GM12878 (cell line): ENCODE data around the gene RALBP1. TPM values are rescaled to one million over a fixed set of nuclear protein-coding genes. Genes with fewer than 3 reads are reported as not detected.

Experiments used
- ATAC-seq: fragments of 200-7000 bp; cut with Tn5 transposase; 3 replicates; pipeline ENCODE4 v1.9.1; 2020; ENCODE audit warnings: mild to moderate bottlenecking, moderate library complexity
- BruUV-seq: library from RNA; stranded (reverse); fragments of 400-500 nt; replicated peaks from 2 replicates; lab custom pipeline; 2021; lab: Mats Ljungman, UMichigan
- CTCF ChIA-PET: fragments of 300-600 bp; sonication (Branson Sonifier 250); formaldehyde crosslinking; extraction: SDS; loops from one replicate; lab custom pipeline; 2021; ENCODE audit warnings: inconsistent platforms; lab: Yijun Ruan, JAX
- POLR2A ChIA-PET: fragments of 350-600 bp; formaldehyde crosslinking; extraction: SDS; loops from one replicate; lab custom pipeline; 2021; ENCODE audit warnings: inconsistent platforms; lab: Charles Lee
- RAD21 ChIA-PET: fragments of 300-600 bp; sonication (Branson Sonifier 250); formaldehyde crosslinking; loops from one replicate; lab custom pipeline; 2023; ENCODE audit warnings: antibody characterized with exemption; ENCODE audit not compliant: unreplicated experiment; lab: Charles Lee
- SMC1A ChIA-PET: fragments of 300-600 bp; sonication (Branson Sonifier 250); formaldehyde crosslinking; loops from one replicate; lab custom pipeline; 2023; ENCODE audit not compliant: unreplicated experiment, uncharacterized antibody; lab: Charles Lee
- DNase-seq: peaks from one replicate; pipeline ENCODE4 v3.0.0-alpha.2; 2011; ENCODE audit warnings: low read depth, low spot score
- FAIRE-seq: peaks from 3 replicates; lab custom pipeline; 2011; peaks lifted over from hg19 to GRCh38; lab: Jason Lieb, UNC
- H2AFZ ChIP-seq: 2 replicates; pipeline ENCODE4 v1.6.0; 2011; ENCODE audit warnings: low read depth, low read length, control low read depth; ENCODE audit not compliant: control insufficient read depth
- H3K27ac ChIP-seq: 2 replicates; pipeline ENCODE4 v1.5.1; 2011; ENCODE audit warnings: control low read depth; ENCODE audit not compliant: control insufficient read depth, insufficient read depth
- H3K27me3 ChIP-seq, 2 experiments: replicated peaks in 1 of 2; 2 replicates each; pipeline versions ENCODE4 v1.6.0 to v1.6.1; 2011; ENCODE audit warnings: low read length in 1 of 2; ENCODE audit not compliant: control insufficient read depth in 2 of 2, insufficient read depth in 2 of 2
- H3K36me3 ChIP-seq, 2 experiments: 2 replicates each; pipeline ENCODE4 v1.5.1; 2011; ENCODE audit warnings: low read length in 1 of 2; ENCODE audit not compliant: control insufficient read depth in 2 of 2, insufficient read depth in 2 of 2
- H3K4me1 ChIP-seq: 2 replicates; pipeline ENCODE4 v1.6.1; 2011; ENCODE audit warnings: mild to moderate bottlenecking, low read length, moderate library complexity, mixed read lengths; ENCODE audit not compliant: control insufficient read depth, insufficient read depth
- H3K4me2 ChIP-seq: 2 replicates; pipeline ENCODE4 v1.6.0; 2011; ENCODE audit warnings: control low read depth; ENCODE audit not compliant: control insufficient read depth, insufficient read depth
- H3K4me3 ChIP-seq: fragments of 200-600 bp; sonication (generic); 2 replicates; pipeline ENCODE4 v1.5.1; 2016
- H3K79me2 ChIP-seq: 2 replicates; pipeline ENCODE4 v1.6.0; 2011; ENCODE audit warnings: low read length; ENCODE audit not compliant: control insufficient read depth, insufficient read depth
- H3K9ac ChIP-seq: 2 replicates; pipeline ENCODE4 v1.8.0; 2011; ENCODE audit warnings: low read length, control low read depth, mixed read lengths; ENCODE audit not compliant: control insufficient read depth, insufficient read depth
- H3K9me3 ChIP-seq: replicated peaks from 3 replicates; pipeline ENCODE4 v1.5.1; 2011; ENCODE audit warnings: mild to moderate bottlenecking, low read length; ENCODE audit not compliant: control insufficient read depth, insufficient read depth
- H4K20me1 ChIP-seq: 2 replicates; pipeline ENCODE4 v1.6.0; 2011; ENCODE audit not compliant: control insufficient read depth, insufficient read depth
- CUX1 ChIP-seq: IDR thresholded peaks from 2 replicates; pipeline ENCODE4 v1.6.1; 2012; ENCODE audit warnings: improper control_type of control experiment, low read depth, low read length; ENCODE audit not compliant: insufficient replicate concordance
- FOS ChIP-seq: IDR thresholded peaks from 3 replicates; pipeline ENCODE4 v1.6.1; 2011; ENCODE audit warnings: borderline replicate concordance; ENCODE audit not compliant: insufficient read length; ENCODE audit errors: extremely low read depth
- NFYB ChIP-seq: IDR thresholded peaks from 2 replicates; pipeline ENCODE4 v1.6.1; 2011; ENCODE audit warnings: low read depth, mild to moderate bottlenecking, low read length, improper control_type of control experiment, moderate library complexity; ENCODE audit not compliant: insufficient read depth
- PML ChIP-seq: IDR thresholded peaks from 2 replicates; pipeline ENCODE4 v1.6.1; 2012; ENCODE audit warnings: low read length, inconsistent platforms
- RB1 ChIP-seq: fragments of 450-650 bp; formaldehyde crosslinking; IDR thresholded peaks from 2 replicates; pipeline ENCODE4 v1.6.1; 2017; ENCODE audit warnings: mild to moderate bottlenecking, borderline replicate concordance
- RELA ChIP-seq: fragments of 450-650 bp; IDR thresholded peaks from 2 replicates; pipeline ENCODE4 v1.8.0; 2014; ENCODE audit warnings: borderline replicate concordance; ENCODE audit not compliant: partially characterized antibody
- SMC3 ChIP-seq: IDR thresholded peaks from 2 replicates; pipeline ENCODE4 v1.6.1; 2011; ENCODE audit warnings: low read length, improper control_type of control experiment, borderline replicate concordance
- WGBS: methylation state at CpG from one replicate; pipeline ENCODE4 v1.1.6; 2016; ENCODE audit warnings: low lambda C conversion rate; ENCODE audit not compliant: insufficient replicate concordance, insufficient coverage; ENCODE audit errors: missing lambda C conversion rate; 5-methylcytosine and 5-hydroxymethylcytosine counted together
- in situ Hi-C: fragments of 300-500 bp; cut with MboI; formaldehyde crosslinking; loops from 9 replicates; pipeline ENCODE4 v1.14.3; 2018; ENCODE audit warnings: mixed read lengths
- intact Hi-C: fragments of 100-400 bp; cut with micrococcal nuclease; formaldehyde crosslinking; loops from one replicate; pipeline ENCODE4 v1.14.2; 2022; ENCODE audit not compliant: unreplicated experiment
- polyA plus RNA-seq, 11 experiments: library from polyadenylated mRNA; depleted of rRNA in 4 of 11; unstranded in 6 of 11; stranded (reverse) in 5 of 11; fragments of >200 nt; fragmentation: Nextera tagmentation in 4 of 11; fragmentation: Illumina TruSeq in 1 of 11; extraction: Ambion mirVana in 4 of 11; extraction: Trizol in 1 of 11; gene quantifications; 1 replicate in 1 of 11; 2 replicates in 10 of 11; pipeline versions ENCODE4 v1.2.1 to v1.2.3, GENCODE V29; 2011 to 2016; ENCODE audit warnings: inconsistent platforms in 2 of 11, missing spikeins in 2 of 11, low read depth in 1 of 11
- total RNA-seq, 4 experiments: library from RNA; depleted of rRNA in 3 of 4; stranded (reverse); fragments of >200 nt in 3 of 4; fragmentation: Illumina TruSeq in 1 of 4; extraction: Trizol in 1 of 4; gene quantifications; 2 replicates each; pipeline versions ENCODE4 v1.2.1 to v1.2.3, GENCODE V29; 2013 to 2021
- TF ChIP-seq, protein P1 (sequence below): IDR thresholded peaks from 2 replicates; pipeline ENCODE4 v1.6.1; 2011; ENCODE audit warnings: borderline replicate concordance, low read depth, mild to moderate bottlenecking, moderate library complexity, mixed read lengths, low read length; ENCODE audit not compliant: insufficient read depth; ENCODE audit errors: extremely low read length
- TF ChIP-seq, protein P2 (sequence below): fragments of 450-650 bp; IDR thresholded peaks from 2 replicates; pipeline ENCODE4 v1.6.1; 2016; ENCODE audit warnings: mild to moderate bottlenecking
- TF ChIP-seq, protein P3 (sequence below): IDR thresholded peaks from 2 replicates; pipeline ENCODE4 v1.6.1; 2012; ENCODE audit warnings: mild to moderate bottlenecking, low read depth, low read length

RALBP1 gene
- total and polyA plus RNA-seq, 10 of the 15 experiments (the other 5 are each of a cell fraction or from before 2014, with no cell fraction given) = 11.2 to 46.9 (median 41.8) TPM

DNA sequence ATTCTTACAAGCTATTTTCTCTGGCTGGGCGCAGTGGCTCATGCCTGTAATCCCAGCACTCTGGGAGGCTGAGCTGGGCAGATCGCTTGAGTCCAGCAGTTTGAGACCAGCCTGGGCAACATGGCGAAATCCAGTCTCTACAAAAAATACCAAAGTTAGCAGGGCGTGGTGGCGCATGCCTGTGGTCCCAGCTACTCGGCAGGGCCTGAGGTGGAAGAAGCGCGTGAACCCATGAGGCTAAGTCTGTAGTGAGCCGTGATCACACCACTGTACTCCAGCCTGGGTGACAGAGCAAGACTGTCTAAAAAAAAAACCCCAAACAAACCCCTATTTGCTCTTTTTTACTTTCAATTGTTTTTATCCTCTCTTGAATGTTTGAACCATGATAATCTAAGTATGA, 102.0 kb downstream of the RALBP1 start:
- ATAC-seq (no peak), DNase-seq (no peak), FAIRE-seq (no peak)
- no peak overlapping the region for H3K4me3 ChIP-seq
- CTCF ChIA-PET = interaction anchor here (0.8 to 1.2 kb wide), 2 partner anchors 11 to 17 kb away, joined by 3 to 4 read pairs; no protein-coding TSS in a partner anchor
- no peak overlapping the region for H2AFZ ChIP-seq
- no peaks in the 10 kb centered on the region for H3K79me2 ChIP-seq
- RAD21 ChIA-PET = no interaction called here
- H3K27me3 ChIP-seq = no peaks in the 10 kb centered on the region
- H3K9me3 ChIP-seq = no peaks in the 10 kb centered on the region
- H3K4me2 ChIP-seq = no peak overlapping the region
- intact Hi-C loops = no loop called here
- BruUV-seq = no TSS peak
- SMC1A ChIA-PET = interaction anchor here (0.8 kb wide), 1 partner anchor 85 kb away, joined by 3 read pairs; no protein-coding TSS in a partner anchor
- H3K4me1 ChIP-seq = no peaks in the 10 kb centered on the region
- H3K9ac ChIP-seq = no peak overlapping the region
- peaks cover 4 to 10% of the 10 kb centered on the region in 2 experiments; a peak in 3 of 4 replicates for H3K36me3 ChIP-seq
- WGBS = 99% methylated on average over 9 of the region's 9 CpGs
- H4K20me1 ChIP-seq = no peaks in the 10 kb centered on the region
- in situ Hi-C loops = no loop called here
- H3K27ac ChIP-seq = no peak overlapping the region
- POLR2A ChIA-PET = interaction anchor here (1.8 kb wide), 1 partner anchor 15 kb away, joined by 3 read pairs; no protein-coding TSS in a partner anchor
- TF ChIP-seq CUX1 (no peak), FOS (no peak), NFYB (no peak), SMC3 (no peak), PML (no peak), RB1 (no peak), RELA (no peak)
- TF ChIP-seq, protein P1, sequence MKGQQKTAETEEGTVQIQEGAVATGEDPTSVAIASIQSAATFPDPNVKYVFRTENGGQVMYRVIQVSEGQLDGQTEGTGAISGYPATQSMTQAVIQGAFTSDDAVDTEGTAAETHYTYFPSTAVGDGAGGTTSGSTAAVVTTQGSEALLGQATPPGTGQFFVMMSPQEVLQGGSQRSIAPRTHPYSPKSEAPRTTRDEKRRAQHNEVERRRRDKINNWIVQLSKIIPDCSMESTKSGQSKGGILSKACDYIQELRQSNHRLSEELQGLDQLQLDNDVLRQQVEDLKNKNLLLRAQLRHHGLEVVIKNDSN = no peak
- TF ChIP-seq, protein P2, sequence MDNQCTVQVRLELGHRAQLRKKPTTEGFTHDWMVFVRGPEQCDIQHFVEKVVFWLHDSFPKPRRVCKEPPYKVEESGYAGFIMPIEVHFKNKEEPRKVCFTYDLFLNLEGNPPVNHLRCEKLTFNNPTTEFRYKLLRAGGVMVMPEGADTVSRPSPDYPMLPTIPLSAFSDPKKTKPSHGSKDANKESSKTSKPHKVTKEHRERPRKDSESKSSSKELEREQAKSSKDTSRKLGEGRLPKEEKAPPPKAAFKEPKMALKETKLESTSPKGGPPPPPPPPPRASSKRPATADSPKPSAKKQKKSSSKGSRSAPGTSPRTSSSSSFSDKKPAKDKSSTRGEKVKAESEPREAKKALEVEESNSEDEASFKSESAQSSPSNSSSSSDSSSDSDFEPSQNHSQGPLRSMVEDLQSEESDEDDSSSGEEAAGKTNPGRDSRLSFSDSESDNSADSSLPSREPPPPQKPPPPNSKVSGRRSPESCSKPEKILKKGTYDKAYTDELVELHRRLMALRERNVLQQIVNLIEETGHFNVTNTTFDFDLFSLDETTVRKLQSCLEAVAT = no peak
- TF ChIP-seq, protein P3, sequence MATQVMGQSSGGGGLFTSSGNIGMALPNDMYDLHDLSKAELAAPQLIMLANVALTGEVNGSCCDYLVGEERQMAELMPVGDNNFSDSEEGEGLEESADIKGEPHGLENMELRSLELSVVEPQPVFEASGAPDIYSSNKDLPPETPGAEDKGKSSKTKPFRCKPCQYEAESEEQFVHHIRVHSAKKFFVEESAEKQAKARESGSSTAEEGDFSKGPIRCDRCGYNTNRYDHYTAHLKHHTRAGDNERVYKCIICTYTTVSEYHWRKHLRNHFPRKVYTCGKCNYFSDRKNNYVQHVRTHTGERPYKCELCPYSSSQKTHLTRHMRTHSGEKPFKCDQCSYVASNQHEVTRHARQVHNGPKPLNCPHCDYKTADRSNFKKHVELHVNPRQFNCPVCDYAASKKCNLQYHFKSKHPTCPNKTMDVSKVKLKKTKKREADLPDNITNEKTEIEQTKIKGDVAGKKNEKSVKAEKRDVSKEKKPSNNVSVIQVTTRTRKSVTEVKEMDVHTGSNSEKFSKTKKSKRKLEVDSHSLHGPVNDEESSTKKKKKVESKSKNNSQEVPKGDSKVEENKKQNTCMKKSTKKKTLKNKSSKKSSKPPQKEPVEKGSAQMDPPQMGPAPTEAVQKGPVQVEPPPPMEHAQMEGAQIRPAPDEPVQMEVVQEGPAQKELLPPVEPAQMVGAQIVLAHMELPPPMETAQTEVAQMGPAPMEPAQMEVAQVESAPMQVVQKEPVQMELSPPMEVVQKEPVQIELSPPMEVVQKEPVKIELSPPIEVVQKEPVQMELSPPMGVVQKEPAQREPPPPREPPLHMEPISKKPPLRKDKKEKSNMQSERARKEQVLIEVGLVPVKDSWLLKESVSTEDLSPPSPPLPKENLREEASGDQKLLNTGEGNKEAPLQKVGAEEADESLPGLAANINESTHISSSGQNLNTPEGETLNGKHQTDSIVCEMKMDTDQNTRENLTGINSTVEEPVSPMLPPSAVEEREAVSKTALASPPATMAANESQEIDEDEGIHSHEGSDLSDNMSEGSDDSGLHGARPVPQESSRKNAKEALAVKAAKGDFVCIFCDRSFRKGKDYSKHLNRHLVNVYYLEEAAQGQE = no peak
